ENCODE results near the gene TUBA4B. TPM values are rescaled to one million over a fixed set of nuclear protein-coding genes. Genes with fewer than 3 reads are reported as not detected.
"Not testable (repeated sequence)": the region's sequence is repeated elsewhere in the genome, so short reads cannot be mapped to it uniquely, and the experiment has no call there.

TUBA4B gene
- polyA plus RNA-seq, 1 donor: 0.20 TPM

GRCh38 chr2:219247678-219248642, 5.1 kb upstream of the TUBA4B start:
- no peak for DNase-seq (ENCODE audit: low read depth)

GRCh38 chr2:219248845-219249202, 4.2 kb upstream of the TUBA4B start:
- DNase-seq (ENCODE audit: low read depth): no peak

GRCh38 chr2:219249203-219249980, 3.7 kb upstream of the TUBA4B start:
- DNase-seq (ENCODE audit: low read depth): no peak

GRCh38 chr2:219250049-219250781, 2.8 kb upstream of the TUBA4B start:
- DNase-seq (ENCODE audit: low read depth): no peak

GRCh38 chr2:219251656-219252055, 1.4 kb upstream of the TUBA4B start:
- no peak for DNase-seq (ENCODE audit: low read depth)

- no peak for DNase-seq (ENCODE audit: low read depth)
These were observed 959 bp upstream of the TUBA4B start for GRCh38 chr2:219252084-219252483.

- no peak for DNase-seq (ENCODE audit: low read depth)
These were observed 508 bp upstream of the TUBA4B start for GRCh38 chr2:219252570-219252899.

GRCh38 chr2:219253753-219254589, 928 bp downstream of the TUBA4B start, which contains the start of gene TUBA4A:
Gene TUBA4A, minus strand, starts transcription at chr2:219253918. Its CDS starts 60 bp downstream, at chr2:219253858.
- no peak for DNase-seq (ENCODE audit: low read depth)

GRCh38 chr2:219254590-219255201, 1.7 kb downstream of the TUBA4B start:
- no peak for DNase-seq (ENCODE audit: low read depth)

- not testable (repeated sequence) for DNase-seq (ENCODE audit: low read depth)
These were observed 5.9 kb downstream of the TUBA4B start for GRCh38 chr2:219258942-219259341.

- no peak for DNase-seq (ENCODE audit: low read depth)
These were observed 8.2 kb downstream of the TUBA4B start for GRCh38 chr2:219261024-219261855.

GRCh38 chr2:219266232-219266631, 13.2 kb downstream of the TUBA4B start:
- DNase-seq (ENCODE audit: low read depth): no peak

- DNase-seq (ENCODE audit: low read depth): no peak
These were observed 13.8 kb downstream of the TUBA4B start for GRCh38 chr2:219266886-219267285.

GRCh38 chr2:219268294-219268693, 15.3 kb downstream of the TUBA4B start:
- no peak for DNase-seq (ENCODE audit: low read depth)

GRCh38 chr2:219269362-219270054, 16.5 kb downstream of the TUBA4B start:
- DNase-seq (ENCODE audit: low read depth): no peak

- no peak for DNase-seq (ENCODE audit: low read depth)
These were observed 17.0 kb downstream of the TUBA4B start for GRCh38 chr2:219270055-219270372.

GRCh38 chr2:219271021-219271420, 18.0 kb downstream of the TUBA4B start:
- no peak for DNase-seq (ENCODE audit: low read depth)

- DNase-seq (ENCODE audit: low read depth): no peak
These were observed 19.3 kb downstream of the TUBA4B start for GRCh38 chr2:219272356-219272755.

GRCh38 chr2:219272995-219273394, 20.0 kb downstream of the TUBA4B start:
- DNase-seq (ENCODE audit: low read depth): no peak
